DND-41 (cell line): ENCODE results near the gene NOP10.

Experiments used
- CTCF ChIP-seq: IDR thresholded peaks from 2 replicates; pipeline ENCODE4 v1.5.1; 2012; ENCODE audit warnings: borderline replicate concordance, low read length, moderate library complexity, mild to moderate bottlenecking; ENCODE audit not compliant: poor library complexity, severe bottlenecking; ENCODE audit errors: extremely low read depth
- EZH2 ChIP-seq: IDR thresholded peaks from 3 replicates; pipeline ENCODE4 v1.6.1; 2012; ENCODE audit warnings: borderline replicate concordance, low read depth, mild to moderate bottlenecking, moderate library complexity, low read length, inconsistent platforms; ENCODE audit not compliant: severe bottlenecking

- TF ChIP-seq CTCF = peak; percentile 91
- TF ChIP-seq EZH2 = no peak
These were observed 24.5 kb upstream of the NOP10 start, which contains the start of gene LPCAT4 for GRCh38 chr15:34367101-34368081.
